Loucy (cell line): ENCODE measurements around the gene MINK1.

Experiments
- H2AFZ ChIP-seq: fragments of 200-600 bp; sonication (generic); 2 replicates; pipeline ENCODE4 v1.6.0; 2016; ENCODE audit warnings: antibody characterized with exemption, mild to moderate bottlenecking, low read length, moderate library complexity
- H3F3A ChIP-seq: fragments of 200-600 bp; 2 replicates; pipeline ENCODE4 v1.6.0; 2016; ENCODE audit warnings: antibody characterized with exemption, low read depth, mild to moderate bottlenecking
- H3K27me3 ChIP-seq: fragments of 200-600 bp; sonication (generic); 2 replicates; pipeline ENCODE4 v1.6.1; 2014; ENCODE audit warnings: low read length, mild to moderate bottlenecking; ENCODE audit not compliant: insufficient read depth, poor library complexity, severe bottlenecking
- H3K36me3 ChIP-seq: fragments of 200-600 bp; sonication (generic); 2 replicates; pipeline ENCODE4 v1.6.1; 2016; ENCODE audit warnings: low read length; ENCODE audit not compliant: insufficient read depth
- H3K4me1 ChIP-seq: fragments of 200-600 bp; sonication (generic); 2 replicates; pipeline ENCODE4 v1.5.1; 2014; ENCODE audit warnings: low read length, mild to moderate bottlenecking; ENCODE audit not compliant: insufficient read depth, poor library complexity, severe bottlenecking
- H3K4me2 ChIP-seq: fragments of 200-600 bp; sonication (generic); 2 replicates; pipeline ENCODE4 v1.6.0; 2014; ENCODE audit warnings: antibody characterized with exemption, low read length, low read depth, mild to moderate bottlenecking; ENCODE audit not compliant: poor library complexity, severe bottlenecking
- H3K4me3 ChIP-seq: fragments of 200-600 bp; sonication (generic); 2 replicates; pipeline ENCODE4 v1.5.1; 2014; ENCODE audit warnings: low read length, mild to moderate bottlenecking, mixed read lengths; ENCODE audit not compliant: poor library complexity, severe bottlenecking
- H3K79me2 ChIP-seq: fragments of 200-600 bp; sonication (generic); 2 replicates; pipeline ENCODE4 v1.6.1; 2014; ENCODE audit warnings: low read length; ENCODE audit not compliant: insufficient read depth
- H3K9ac ChIP-seq: fragments of 200-600 bp; sonication (generic); 2 replicates; pipeline ENCODE4 v1.6.0; 2014; ENCODE audit warnings: mild to moderate bottlenecking, low read depth, low read length, moderate library complexity; ENCODE audit not compliant: poor library complexity, severe bottlenecking
- H3K9me2 ChIP-seq: fragments of 200-600 bp; sonication (generic); replicated peaks from 2 replicates; pipeline ENCODE4 v1.6.1; 2016; ENCODE audit warnings: low read depth, low read length, mixed read lengths
- H3K9me3 ChIP-seq: fragments of 200-600 bp; sonication (generic); 2 replicates; pipeline ENCODE4 v1.6.1; 2014; ENCODE audit warnings: mild to moderate bottlenecking, antibody characterized with exemption, low read length, low read depth; ENCODE audit not compliant: insufficient read depth
- H4K20me1 ChIP-seq: fragments of 200-600 bp; sonication (generic); 2 replicates; pipeline ENCODE4 v1.6.0; 2014; ENCODE audit warnings: antibody characterized with exemption, low read length, mild to moderate bottlenecking; ENCODE audit not compliant: insufficient read depth, poor library complexity, severe bottlenecking
- EZH2phosphoT487 ChIP-seq: fragments of 200-600 bp; IDR thresholded peaks from 2 replicates; pipeline ENCODE4 v1.6.1; 2018; ENCODE audit warnings: antibody characterized with exemption, mild to moderate bottlenecking, moderate library complexity, borderline replicate concordance
- TF ChIP-seq, protein P1 (sequence below): fragments of 200-600 bp; sonication (generic); conservative IDR thresholded peaks from 2 replicates; pipeline ENCODE4 v1.5.1; 2014; ENCODE audit warnings: mild to moderate bottlenecking, antibody characterized with exemption, low read length

The MINK1 gene

DNA sequence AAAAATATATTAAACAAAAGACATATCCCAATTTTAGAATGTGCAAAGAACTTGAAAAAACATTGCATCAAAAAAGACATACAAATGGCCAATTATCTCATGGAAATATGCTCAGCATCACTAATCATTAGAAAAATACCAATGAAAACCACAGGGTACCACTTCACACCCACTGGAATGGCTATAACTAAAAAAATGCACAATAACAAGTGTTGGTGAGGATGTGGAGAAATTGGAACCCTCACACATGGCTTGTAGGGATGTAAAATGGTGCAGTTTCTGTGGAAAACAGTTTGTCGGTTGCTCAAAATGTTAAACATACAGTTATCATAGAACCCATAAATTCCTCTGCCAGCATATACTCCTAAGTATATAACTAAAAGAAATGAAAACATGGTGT is 38.0 kb upstream of the MINK1 start:
- H3K4me2 ChIP-seq = peak overlapping the region; percentile 47
- no peaks in the 10 kb centered on the region; the same call in 1 of the 2 replicates for H3F3A ChIP-seq
- TF ChIP-seq EZH2phosphoT487 = no peak
- TF ChIP-seq, protein P1, sequence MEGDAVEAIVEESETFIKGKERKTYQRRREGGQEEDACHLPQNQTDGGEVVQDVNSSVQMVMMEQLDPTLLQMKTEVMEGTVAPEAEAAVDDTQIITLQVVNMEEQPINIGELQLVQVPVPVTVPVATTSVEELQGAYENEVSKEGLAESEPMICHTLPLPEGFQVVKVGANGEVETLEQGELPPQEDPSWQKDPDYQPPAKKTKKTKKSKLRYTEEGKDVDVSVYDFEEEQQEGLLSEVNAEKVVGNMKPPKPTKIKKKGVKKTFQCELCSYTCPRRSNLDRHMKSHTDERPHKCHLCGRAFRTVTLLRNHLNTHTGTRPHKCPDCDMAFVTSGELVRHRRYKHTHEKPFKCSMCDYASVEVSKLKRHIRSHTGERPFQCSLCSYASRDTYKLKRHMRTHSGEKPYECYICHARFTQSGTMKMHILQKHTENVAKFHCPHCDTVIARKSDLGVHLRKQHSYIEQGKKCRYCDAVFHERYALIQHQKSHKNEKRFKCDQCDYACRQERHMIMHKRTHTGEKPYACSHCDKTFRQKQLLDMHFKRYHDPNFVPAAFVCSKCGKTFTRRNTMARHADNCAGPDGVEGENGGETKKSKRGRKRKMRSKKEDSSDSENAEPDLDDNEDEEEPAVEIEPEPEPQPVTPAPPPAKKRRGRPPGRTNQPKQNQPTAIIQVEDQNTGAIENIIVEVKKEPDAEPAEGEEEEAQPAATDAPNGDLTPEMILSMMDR = no peak
- no peaks in the 10 kb centered on the region for H3K27me3 ChIP-seq
- H4K20me1 ChIP-seq = no peaks in the 10 kb centered on the region
- H3K9me3 ChIP-seq = no peaks in the 10 kb centered on the region
- no peaks in the 10 kb centered on the region for H3K9me2 ChIP-seq
- H3K79me2 ChIP-seq = peaks cover 22% of the 10 kb centered on the region
- H2AFZ ChIP-seq = peak overlapping the region; percentile 48
- H3K36me3 ChIP-seq = peaks cover 6% of the 10 kb centered on the region; the same call in 1 of the 2 replicates
- no peak overlapping the region for H3K4me3 ChIP-seq
- H3K4me1 ChIP-seq = peaks cover 12% of the 10 kb centered on the region
- no peak overlapping the region for H3K9ac ChIP-seq

GRCh38 chr17:4796552-4796920 is 36.6 kb upstream of the MINK1 start:
- Histone ChIP-seq H3K4me3 (peak overlapping the region; percentile 83), H3K27me3 (no peaks in the 10 kb centered on the region), H3K4me1 (peaks cover 9% of the 10 kb centered on the region), H4K20me1 (no peaks in the 10 kb centered on the region), H3K36me3 (peaks cover 6% of the 10 kb centered on the region; the same call in 1 of the 2 replicates), H3F3A (no peaks in the 10 kb centered on the region; the same call in 1 of the 2 replicates), H2AFZ (peak overlapping the region; percentile 48), H3K9ac (peak overlapping the region; percentile 86), H3K4me2 (peak overlapping the region; percentile 93), H3K79me2 (peaks cover 22% of the 10 kb centered on the region), H3K9me2 (no peaks in the 10 kb centered on the region), H3K9me3 (no peaks in the 10 kb centered on the region)
- TF ChIP-seq EZH2phosphoT487 = no peak
- TF ChIP-seq, protein P1 = no peak

DNA sequence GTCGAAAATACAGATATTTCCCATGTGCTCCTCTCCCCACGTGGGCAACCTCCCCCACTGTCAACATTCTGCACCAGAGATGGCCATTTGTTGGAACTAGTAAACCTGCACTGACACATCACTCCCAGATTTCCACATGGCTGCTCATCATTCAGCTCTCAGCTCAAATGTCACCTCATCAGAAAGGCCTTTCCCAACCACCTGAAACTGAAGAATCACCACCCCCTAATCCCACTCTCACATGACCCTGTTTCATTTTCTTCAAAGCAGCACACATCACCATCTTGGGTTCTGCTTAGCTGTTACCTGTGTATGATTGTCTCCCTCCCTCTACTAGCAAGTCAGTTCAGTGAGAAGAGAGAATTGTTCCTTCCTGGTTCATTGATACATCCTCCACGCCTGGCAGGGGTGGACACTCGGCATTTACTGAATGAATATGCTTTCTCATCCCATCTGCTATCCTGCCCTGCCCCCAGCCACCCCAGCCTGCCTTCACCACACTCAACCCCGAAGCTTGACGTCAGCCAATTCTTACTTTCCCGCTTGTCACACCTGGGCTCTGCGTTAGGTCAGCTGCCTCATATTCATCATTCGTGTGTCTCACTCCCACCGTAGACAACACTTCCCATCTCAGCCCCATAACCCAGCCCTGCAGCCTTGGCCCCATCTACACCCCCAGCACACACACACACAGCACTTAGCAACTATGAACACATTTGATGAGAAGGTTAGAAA is 32.5 kb upstream of the MINK1 start:
- H3K9ac ChIP-seq = no peak overlapping the region

More for the DNA sequence above, 32.5 kb upstream of the MINK1 start:
- Histone ChIP-seq H3K9me2 (no peaks in the 10 kb centered on the region), H3K4me2 (no peak overlapping the region), H3K4me3 (no peak overlapping the region), H3F3A (no peaks in the 10 kb centered on the region; the same call in 1 of the 2 replicates), H3K4me1 (peaks cover 9% of the 10 kb centered on the region), H3K9me3 (no peaks in the 10 kb centered on the region), H3K36me3 (peaks cover 6% of the 10 kb centered on the region; the same call in 1 of the 2 replicates), H3K79me2 (peaks cover 22% of the 10 kb centered on the region), H4K20me1 (no peaks in the 10 kb centered on the region), H3K27me3 (no peaks in the 10 kb centered on the region), H2AFZ (no peak overlapping the region)
- TF ChIP-seq, protein P1 = no peak
- TF ChIP-seq EZH2phosphoT487 = no peak
